HG02763 (cell line): ENCODE measurements around the gene PCSK5.

Experiments
- ATAC-seq: cut with Tn5 transposase; IDR thresholded peaks from one replicate; pipeline ENCODE4 v1.9.1; 2021; ENCODE audit warnings: mild to moderate bottlenecking, moderate library complexity; ENCODE audit not compliant: unreplicated experiment

PCSK5 gene

DNA sequence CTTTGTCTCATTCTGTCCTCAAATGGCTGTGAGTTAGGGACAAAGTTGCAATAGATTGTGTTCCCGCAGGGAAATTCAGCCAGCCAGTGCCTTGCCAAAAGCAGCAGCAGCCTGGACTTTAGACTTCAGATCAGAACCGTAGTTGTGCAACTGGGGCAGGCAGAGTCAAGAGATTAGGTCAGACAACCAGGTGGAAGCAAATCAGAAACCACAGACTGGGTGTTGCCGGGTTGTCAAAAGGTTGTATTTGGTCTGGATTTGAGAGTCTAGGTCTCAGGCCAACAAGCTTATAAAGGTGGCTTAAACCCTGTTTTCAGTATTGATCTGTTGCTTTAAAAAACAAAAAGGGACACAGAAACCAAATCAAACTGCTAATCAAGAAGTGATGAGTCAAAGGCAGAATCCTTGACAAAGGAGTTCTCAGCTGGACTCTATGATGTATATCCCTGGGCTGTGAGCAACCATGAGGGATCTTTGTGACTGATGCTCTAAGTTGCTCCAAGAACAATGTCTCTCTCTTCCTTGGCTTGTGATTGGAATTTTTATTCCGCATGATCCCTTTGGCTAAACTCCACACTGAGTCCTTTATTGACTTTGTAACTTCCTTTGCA is 482.8 kb downstream of the PCSK5 start:
- ATAC-seq, result no peak

DNA sequence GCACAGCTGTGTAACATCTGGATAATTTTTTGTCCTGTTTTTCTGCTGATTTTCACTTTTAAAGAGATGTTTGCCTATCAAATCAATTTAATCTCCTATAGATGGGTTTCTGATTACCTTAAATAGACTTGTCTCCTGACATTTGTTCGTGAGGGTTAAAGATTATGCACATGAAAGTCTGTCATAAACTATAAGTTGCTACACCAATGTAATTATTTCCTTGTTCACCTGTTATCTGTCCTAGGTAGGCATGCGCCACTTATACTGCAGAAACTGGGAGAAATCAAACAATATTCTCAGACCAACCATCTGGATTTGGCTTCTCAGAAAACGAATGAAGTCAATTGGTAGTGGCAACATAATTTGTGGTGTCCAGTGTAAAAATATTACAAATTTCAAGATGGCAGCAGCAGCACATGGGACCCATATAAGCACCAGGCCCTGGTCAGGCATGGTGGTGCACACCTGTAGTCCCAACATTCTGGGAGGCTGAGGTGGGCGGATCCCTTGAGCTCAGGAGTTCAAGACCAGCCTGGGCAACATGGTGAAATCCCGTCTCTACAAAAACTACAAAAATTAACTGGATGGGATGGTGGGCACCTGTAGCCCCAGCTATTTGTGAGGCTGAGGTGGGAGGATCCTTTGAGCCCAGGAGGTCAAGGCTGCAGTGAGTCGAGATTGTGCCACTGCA is 483.5 kb downstream of the PCSK5 start:
- ATAC-seq, result no peak

DNA sequence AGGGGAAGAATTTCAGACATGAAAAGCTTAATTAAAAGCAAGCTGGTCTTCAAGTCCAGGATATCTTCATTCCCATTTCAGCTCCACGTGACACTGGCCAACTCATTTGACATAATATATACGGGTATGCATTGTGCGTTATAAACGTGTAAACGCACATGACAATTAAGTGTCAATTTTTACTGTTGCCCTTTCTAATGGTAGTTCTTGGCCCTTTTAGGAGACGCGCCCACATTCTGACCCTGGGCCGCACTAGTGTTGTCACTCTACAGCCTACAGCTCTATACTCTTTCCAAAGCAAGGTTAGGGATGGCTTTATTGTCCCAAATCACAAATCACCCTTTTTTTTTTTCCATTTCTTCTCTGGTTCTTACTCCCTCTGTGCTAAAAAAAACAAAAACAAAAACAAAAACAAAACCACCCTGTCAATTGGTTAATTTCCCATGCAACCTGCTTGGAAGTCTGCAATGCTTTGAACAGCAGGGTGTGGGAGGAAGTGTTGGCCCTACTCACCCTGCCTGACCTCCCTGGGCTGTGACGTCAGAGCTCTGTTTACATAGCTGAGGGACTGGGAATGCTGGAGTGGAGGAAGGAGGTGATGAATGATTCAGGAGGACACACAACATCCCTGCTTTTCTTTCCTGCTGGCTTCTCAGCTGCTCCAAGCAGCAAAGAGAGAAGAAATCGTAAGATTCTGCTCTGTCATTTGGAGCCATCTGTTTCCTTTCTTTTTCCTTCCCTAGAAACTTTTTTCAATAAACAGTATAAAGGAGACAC is 484.5 kb downstream of the PCSK5 start:
- ATAC-seq, result no peak

DNA sequence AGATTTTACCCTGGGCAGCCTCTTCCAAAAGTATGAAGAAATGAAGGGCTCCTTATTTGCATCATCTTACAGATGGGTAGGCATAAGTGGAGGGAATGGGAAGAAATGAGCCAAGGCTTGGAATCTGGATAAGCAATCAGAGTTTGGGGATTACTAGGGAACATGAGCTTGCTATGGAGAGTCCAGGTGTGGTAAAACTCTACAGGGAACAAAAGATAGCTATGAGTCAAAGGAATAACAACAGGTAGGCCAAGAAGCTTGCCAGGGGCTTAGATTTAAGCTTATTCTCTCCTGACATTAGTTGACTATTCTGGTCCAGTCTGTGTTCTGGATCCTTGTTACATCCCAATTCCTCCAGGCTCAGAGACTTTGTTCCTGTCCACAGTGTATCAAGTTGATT is 487.3 kb downstream of the PCSK5 start:
- no peak for ATAC-seq

DNA sequence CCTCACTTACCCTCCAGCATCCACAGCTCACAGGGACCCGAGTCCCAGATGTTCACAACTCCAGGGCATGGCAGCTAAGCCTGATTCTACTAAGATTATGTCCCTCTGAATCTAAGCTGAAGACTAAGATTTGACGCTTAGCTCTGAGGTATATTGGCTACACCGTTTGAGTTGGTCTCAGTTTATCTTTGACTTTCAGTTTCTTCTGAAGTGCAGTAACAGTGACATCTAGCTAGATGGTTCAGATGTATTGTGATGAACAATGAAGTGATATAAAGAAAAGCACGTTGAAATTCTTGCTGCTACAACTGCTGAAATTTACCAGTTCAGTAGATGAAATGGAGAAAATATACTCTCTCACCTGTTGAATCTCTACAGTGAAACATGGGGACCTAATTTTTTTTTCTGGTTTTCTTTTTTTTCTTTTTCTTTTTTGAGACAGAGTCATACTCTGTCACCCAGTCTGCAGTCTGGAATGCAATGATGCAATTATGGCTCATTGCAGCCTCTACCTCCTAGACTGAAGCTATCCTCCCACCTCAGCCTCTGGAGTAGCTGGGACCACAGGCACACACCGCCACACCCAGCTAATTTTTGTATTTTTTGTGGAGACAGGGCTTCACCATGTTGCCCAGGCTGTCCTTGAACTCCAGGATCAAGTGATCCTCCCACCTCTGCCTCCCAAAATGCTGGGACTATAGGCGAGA is 488.0 kb downstream of the PCSK5 start:
- ATAC-seq, result no peak

DNA sequence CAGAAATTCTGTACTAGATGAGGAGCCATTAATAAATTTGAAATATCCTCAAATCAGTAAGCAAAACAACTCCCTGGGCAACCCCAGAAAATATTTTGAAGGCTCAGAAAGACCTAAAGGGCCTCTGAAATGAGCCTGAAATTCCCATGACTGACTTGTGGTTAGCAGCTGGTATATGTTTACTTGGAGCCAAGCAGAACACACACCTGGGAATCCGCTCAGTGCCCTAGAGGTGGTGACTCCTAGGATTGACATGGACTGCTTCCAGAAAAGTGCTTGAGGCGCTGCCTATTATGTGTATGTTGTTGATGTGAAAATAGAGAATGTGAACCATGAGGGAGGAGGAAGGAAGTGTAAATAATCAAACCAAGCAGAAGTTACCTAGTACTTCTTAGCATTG is 489.0 kb downstream of the PCSK5 start:
- no peak for ATAC-seq

DNA sequence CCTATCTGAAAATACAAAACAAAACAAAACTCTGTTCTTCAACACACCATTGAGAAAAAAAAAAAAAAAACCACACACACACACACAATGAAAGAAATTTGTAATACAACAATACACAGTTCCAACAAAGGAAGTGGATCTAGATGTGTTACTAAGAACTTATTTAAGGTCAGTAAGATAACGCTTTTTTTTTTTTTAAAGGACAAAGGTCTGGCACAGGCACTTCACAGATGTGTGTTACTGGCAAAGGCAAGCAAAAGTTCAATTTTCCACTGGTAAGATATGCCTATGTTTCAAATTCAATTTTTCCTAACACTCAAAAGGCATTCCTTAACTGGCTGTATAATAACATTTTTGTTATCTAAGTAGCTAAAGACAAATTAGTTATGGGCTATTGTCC is 500.2 kb downstream of the PCSK5 start:
- ATAC-seq, result no peak

DNA sequence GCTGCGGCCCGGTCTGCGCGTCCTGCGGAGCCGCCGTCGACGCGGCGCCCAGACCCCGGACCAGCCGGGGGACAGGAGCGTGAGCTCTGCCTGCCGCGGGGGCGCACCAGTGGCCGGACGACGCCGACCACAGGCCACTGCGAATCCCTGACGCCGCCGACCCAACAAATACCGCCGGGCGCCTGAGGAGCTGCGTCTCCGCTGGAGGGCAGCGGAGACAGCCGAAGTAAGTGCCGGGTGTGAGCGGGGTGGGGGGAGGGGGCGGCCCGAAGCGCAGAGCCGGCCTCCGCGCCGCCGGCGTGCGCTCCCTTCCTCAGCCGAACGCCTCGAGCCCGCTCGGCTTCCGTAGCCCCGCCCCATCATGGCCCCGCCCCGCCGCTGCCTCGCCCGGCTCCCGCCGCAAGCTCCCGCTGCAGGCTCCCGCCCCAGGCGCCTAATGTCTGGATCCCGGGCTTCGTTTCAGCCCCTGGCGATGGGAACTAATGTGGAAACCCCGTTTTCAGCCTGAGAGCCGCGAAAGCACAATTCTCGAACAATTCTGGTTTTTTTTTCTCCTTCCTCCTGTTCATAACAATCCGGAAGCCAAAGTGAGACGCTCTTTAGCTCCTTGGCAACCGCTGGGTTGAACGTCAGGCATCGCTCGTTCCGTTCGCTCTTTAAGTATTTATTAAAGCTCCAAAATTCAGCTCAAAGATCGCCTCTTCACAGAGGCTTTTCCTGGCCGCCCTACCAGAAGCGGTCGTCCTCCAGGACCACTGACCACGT is 503.9 kb downstream of the PCSK5 start, which contains the start of gene RFK:
Gene RFK, minus strand, starts transcription at position 232 of the 765 bp plus-strand sequence. CDS start 255 bp downstream, outside the sequence.
- ATAC-seq, result peak; percentile 63

DNA sequence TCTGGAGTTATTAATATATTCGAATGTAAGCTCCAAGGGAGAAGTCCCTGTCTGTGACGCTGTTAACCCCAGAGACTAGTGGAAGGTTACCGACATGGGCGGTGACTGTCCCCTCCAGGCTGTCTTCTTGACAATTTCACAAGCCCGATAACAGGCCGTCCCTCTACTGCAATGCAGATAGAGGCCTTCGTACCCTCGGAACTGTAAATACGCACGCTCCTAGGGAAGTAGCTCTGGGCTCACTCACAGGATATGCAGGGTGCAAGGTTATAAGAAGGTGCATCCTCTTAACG is 504.4 kb downstream of the PCSK5 start:
- ATAC-seq, result peak; percentile 38

DNA sequence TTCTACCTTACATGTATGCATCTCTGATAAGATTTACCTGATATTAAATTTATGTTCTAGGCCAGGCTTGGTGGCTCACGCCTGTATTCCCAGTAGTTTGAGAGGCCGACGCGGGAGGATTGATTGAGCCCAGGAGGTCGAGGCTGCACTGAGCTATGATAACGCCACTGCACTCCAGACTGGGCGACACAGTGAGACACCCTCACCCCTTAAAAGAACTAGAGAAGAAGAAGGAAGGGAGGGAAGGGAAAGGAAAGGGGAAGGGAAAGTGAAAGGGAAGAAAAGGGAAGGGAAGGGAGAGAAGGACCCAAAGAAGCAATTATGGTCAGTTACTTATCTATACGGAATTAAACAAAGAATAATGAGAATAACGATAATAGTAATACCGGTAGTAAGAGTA is 504.9 kb downstream of the PCSK5 start:
- ATAC-seq, result no peak

DNA sequence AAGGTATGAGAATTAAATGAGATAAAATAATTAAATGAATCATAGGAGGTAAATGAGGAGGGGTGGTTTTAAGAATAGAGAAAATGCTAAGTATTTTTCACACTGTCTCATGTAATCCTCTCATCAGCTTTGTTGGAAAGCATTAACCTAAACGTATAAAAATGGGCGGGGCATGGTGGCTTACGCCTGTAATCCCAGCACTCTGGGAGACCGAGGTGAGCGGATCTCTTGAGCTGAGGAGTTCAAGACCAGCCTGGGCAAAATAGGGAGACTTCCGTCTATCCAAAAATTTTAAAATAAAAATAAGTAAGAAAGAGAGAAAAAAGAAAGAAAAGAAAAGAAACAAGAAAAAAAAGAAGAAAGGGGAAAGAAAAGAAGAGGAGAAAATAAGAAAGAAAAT is 505.7 kb downstream of the PCSK5 start:
- ATAC-seq, result no peak

DNA sequence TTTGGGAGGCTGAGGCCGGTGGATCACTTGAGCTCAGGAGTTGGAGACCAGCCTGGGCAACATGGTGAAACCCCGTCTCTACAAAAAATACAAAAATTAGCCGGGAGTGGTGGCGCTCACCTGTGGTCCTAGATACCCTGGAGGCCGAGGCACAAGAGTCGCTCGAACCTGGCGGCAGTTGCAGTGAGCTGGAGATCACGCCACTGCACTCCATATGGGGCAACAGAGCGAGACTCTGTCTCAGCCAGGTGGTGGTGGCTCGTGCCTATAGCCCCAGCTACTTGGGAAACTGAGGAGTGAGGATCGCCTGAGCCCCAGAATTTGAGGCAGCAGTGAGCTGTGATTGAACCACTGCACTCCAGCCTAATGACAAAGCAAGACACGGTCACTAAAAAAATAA is 506.1 kb downstream of the PCSK5 start:
- no peak for ATAC-seq

DNA sequence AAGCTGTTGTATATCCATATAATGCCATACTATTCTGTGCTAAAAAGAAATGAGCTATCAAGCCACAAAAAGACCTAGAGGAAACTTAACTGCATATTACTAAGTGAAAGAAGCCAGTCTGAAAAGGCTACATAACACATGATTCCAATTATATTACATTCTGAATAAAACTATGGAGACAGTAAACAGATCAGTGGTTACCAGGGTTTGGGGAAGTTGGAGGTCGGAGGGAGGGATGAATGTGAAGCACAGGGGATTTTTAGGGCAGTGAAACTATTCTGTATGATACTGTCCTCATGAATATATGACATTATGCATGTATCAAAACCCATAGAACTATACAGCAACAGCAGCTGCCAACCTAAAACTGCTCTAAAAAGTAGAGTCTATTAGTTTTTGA is 509.4 kb downstream of the PCSK5 start:
- no peak for ATAC-seq

DNA sequence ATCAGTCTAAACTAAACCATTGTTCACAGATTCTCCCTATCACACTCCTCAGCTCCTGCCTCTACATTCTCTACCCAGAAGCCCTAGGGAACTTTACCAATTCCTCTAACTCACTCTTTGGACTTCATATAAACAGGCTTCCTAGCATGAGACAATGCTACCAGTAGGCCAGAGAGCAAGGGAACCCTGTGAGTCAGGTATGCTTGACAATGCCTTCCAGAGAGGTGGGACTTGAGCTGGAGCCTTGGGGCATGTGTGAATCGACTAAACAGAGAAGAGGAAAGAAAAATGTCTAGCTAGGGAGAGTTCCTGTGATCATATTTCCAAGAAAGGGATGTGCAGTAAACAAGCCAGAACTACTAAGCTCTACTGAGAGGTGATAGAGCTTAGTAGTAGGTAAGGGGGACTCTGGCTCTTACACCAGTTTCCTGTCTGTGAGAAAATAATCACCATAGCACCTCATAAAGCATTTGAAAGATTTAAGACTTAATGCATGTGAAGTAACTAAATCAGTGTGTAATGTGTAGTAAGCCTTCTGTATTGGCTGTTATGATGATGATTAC is 510.1 kb downstream of the PCSK5 start:
- no peak for ATAC-seq

DNA sequence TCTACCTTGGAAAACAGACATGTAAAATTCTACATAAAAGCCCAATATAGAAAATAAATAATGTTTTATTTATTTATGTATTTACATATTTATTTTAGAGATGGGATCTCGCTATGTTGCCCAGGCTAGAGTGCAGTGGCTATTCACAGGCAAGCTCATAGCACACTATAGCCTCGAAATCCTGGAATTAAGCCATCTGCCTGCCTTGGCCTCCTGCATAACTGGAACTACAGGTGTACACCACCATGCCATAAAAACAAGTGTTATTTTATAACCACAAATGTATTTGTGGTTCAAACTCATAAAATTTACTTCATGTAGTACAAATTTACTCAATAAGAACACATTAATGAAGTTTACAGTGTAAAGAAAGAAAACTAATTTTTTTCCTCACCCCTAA is 510.7 kb downstream of the PCSK5 start:
- ATAC-seq, result no peak

DNA sequence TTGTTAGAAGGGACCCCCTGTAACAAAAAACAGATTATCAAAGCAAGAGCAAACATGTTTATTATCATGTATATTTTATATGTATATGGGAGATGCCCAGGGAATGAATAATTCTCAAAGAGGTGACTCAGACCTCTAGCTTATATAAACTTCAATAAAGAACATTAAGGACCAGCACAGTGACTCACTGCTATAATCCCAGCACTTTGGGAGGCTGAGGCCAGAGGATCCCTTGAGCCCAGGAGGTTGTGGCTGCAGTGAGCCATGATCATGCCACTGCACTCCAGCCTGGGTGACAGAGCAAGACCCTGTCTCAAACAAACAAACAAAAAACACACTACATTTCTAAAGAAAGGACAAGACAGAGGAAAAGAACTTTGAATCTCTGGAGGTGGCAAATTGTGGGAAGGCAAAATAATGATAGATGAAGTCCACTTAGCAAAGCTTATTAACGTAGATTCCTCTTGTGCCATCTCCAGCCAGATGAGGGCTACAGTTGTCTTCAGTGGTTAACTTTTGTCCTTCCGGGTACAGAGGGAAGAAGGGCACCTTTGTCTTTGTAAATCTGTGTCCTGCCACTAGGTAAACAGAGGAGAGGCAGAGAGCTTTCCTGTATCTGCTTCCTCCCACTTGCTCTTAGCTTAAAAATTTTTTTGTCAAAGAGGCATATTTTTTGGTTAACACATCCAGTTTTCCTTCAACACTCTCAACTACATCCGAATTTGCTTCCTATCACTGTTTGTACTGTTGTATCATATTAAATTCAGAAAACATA is 511.3 kb downstream of the PCSK5 start:
- no peak for ATAC-seq

DNA sequence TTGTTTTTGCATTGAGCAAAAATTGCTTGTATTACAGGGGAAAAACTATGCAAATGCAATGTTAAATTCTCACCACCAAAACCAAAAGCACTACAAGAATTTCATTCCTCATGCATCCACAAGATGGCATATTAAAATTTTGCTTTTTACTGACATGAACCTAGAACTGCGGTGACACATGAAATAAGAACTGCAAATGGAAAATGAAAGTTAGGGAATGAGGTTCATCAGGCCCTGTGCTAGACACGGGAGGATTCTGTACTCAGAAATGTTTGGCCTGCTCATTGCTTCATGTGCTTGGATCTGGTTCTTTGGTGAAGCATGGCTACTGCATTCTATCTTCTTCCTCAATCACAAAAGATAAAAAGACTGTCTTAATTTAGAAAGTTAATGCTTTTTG is 512.9 kb downstream of the PCSK5 start:
- ATAC-seq, result peak; percentile 90

DNA sequence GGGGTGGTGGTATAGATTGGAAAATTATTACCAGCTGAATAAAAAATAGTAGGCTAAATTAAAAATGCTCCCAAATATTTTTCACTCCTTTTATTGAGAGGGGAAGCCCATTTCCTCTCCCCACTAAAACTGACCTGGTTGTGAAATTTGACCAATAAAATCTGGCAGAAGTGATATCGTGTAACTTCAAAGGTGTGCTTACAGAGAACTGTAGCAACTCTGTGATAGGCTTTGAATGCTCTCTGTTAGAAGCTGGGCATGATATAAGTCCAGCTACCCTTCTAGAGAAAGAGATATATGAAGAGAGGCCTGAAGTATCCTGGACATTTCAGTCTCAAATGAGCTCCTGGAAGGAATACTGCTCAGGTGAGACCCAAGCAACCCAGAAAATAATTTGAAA is 513.9 kb downstream of the PCSK5 start:
- ATAC-seq, result no peak

DNA sequence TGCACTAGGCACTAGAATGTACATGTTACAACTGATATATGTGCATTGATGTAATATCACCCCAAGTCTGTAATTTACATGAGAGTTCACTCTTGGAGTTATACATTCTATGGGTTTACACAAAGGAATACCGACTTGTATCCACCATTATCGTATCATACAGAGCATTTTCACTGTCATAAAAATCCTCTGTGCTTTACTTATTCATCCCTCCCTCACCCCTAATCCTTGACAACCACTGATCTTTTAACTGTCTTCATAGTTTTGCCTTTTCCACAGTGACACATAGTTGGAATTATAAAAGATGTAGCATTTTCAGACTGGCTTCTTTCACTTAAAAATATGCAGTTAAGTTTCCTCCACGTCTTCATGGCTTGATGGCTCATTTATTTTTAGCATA is 514.9 kb downstream of the PCSK5 start:
- no peak for ATAC-seq

DNA sequence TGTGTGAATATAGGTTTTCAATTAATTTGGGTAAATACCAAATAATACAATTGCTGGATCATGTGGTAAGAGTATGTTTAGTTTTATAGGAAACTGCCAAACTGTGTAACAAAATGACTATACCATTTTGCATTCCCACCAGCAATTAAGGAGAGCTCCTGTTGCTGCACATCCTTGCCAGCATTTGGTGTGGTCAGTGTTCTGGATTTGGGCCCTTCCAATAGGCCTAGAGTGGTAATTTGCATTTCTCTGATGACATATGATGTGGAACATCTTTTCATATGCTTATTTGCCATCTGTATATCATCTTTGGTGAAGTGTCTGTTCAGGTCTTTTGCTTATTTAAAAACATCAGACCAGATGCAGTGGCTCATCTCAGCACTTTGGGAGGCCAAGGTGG is 515.4 kb downstream of the PCSK5 start:
- no peak for ATAC-seq
